Stimulated activated CD4-positive, alpha-beta T cell treated with anti-CD3 and anti-CD28 coated beads, Interleukin-4, amount 100 ng/mL, for 24 hours (primary cell): ENCODE measurements around the gene PDE4D.

Experiments
- DNase-seq: peaks from one replicate; pipeline ENCODE4 v3.0.0-alpha.2; 2020

Gene PDE4D

DNA sequence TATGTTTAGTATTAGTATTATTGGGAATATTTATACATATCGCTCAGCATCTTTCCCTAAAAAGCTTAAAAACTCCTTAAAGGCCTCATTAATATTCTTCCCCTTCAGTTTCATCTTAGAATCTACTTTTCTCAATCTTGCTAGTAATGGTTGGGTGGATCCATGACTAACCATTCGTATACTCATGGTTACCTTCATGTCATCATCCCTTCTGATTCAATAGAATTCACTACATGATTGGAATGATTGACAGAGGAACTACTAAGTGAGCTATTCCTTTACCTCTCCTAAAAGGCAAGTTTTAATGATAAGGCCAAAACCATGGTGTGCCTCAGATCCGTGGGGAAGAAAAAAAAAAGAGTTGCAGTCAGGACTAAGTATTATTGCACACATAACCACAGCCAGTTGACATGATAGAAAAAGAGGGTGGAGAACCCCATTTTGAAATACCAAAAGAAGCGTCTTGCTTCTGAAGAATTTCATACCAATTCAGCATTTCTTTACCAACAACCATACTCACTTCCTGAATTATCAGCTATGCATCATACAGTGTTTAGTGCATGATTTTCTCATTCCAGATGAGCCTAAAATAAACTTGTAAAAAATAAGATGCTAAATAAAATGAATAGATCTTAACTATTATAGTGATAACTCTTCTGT, 624.6 kb downstream of the PDE4D start:
- DNase-seq = no peak

GRCh38 chr5:59267033-59267432, 626.5 kb downstream of the PDE4D start:
- no peak for DNase-seq

- DNase-seq = no peak
These were observed 627.1 kb downstream of the PDE4D start for GRCh38 chr5:59266410-59266809.

GRCh38 chr5:59264639-59265245, 628.8 kb downstream of the PDE4D start:
- no peak for DNase-seq

DNA sequence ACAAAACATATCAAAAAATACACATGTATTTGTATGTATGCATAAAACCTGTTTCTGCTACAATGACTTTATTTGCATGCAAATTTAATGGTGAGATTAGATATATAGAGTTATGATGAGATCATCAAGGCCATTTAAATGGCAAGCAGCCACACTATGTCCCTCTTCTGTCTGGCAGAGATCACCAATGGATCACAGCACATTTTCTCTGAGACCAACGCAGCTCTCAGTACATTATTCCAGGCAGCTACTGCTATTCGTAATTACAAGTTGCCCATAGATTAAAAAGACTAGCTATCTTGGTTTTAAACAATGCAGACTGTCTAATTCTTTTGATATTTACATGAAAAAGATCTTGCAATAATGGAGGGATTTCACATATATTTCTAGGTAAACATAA, 629.5 kb downstream of the PDE4D start:
- no peak for DNase-seq

GRCh38 chr5:59261969-59262368, 631.6 kb downstream of the PDE4D start:
- no peak for DNase-seq

- DNase-seq = no peak
These were observed 632.6 kb downstream of the PDE4D start for GRCh38 chr5:59260973-59261372.

- no peak for DNase-seq
These were observed 633.3 kb downstream of the PDE4D start for GRCh38 chr5:59260200-59260599.

GRCh38 chr5:59259237-59259636, 634.3 kb downstream of the PDE4D start:
- no peak for DNase-seq

- DNase-seq = no peak
These were observed 635.8 kb downstream of the PDE4D start for GRCh38 chr5:59257488-59258400.

DNA sequence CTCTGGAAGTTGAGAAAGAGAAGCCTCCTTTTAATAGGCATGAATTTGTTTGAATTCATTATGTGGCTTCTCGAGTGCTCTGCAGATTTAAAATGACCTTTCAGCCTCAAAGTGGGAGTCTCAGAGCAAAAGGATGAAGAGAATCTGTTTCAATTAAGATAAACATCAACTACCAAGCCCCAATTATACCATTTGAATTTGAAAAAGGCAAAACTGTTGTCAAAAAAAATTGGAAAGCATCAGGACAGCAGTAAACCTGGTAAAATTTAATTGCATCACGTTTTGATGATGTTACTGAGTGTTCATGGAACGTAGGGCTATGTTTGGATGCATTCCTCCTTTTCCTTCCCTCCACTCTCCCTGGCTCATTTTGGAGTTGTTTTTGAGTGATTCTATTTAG, 637.2 kb downstream of the PDE4D start:
- DNase-seq = no peak

DNA sequence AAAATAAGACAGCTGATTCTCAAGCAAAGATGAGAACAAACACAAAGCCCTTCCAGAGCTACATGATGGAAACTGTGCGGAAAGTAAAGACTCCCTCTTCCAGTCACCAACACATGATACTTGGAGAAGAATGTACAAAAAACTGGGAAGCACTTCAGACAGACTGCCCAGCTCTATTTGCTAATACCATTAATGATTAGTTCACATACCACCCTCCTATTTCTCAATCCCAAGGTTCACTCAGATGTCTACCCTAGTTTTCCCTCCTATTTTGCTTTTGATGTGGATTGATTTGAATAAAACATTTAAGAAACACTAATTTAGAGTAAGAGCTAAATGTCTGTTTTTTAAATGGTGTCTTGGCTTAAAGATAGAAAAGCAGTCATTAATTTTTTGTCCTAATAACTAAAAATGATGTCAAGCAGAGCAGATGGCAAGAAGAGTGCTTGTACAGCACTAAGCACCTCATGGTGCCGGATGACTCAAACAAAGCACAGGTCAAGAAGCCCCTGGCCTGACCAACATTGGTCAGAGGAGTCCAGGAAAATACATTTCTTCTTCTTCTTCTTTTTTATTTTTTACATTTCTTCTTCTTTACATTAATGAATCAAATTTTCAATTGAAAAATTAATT, 639.4 kb downstream of the PDE4D start:
- no peak for DNase-seq

- DNase-seq = no peak
These were observed 639.9 kb downstream of the PDE4D start for GRCh38 chr5:59253625-59254024.

- no peak for DNase-seq
These were observed 641.9 kb downstream of the PDE4D start for GRCh38 chr5:59251627-59252026.

DNA sequence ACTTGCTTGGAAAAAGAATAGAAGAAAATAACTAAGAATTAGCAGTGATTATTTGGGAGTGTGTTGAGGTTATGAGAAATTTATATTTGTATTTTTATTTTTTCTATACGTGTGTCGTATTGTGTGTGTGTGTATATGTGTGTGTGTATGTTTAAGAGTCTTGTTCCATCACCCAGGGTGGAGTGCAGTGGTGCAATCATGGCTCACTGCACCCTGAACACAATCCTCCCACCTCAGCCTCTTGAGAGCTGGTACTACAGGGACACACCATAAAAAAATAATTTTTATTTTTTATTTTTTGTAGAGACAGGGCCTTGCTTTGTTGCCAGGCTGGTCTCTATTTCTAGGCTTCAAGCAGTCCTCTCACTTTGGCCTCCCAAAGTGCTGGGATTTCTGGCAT, 643.8 kb downstream of the PDE4D start:
- no peak for DNase-seq

- DNase-seq = no peak
These were observed 644.4 kb downstream of the PDE4D start for GRCh38 chr5:59249160-59249559.

- DNase-seq = no peak
These were observed 646.6 kb downstream of the PDE4D start for GRCh38 chr5:59246882-59247281.

GRCh38 chr5:59246145-59246869, 647.2 kb downstream of the PDE4D start:
- DNase-seq = no peak

GRCh38 chr5:59245198-59245597, 648.3 kb downstream of the PDE4D start:
- DNase-seq = no peak

DNA sequence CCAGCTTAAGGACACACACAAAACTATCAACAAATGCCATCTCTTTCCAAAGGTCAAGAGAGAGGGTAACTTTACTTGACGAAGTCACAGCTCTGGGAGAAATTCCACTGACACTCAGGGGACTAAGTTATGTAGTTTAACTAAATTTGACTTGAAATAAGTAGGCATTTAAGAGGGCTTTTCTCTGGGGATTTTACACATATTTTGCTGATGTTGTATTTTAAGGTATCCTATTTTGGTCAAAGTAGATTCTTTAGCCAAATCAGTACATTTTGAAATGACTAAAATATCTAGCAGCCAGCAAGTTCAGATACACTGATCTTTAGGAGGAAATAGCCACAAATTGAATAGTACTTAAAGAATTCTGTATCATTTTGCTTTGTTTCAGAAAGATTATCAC, 652.0 kb downstream of the PDE4D start:
- no peak for DNase-seq

- DNase-seq = no peak
These were observed 652.4 kb downstream of the PDE4D start for GRCh38 chr5:59241119-59241518.

- peak; percentile 10 for DNase-seq
These were observed 655.2 kb downstream of the PDE4D start for GRCh38 chr5:59238126-59238902.
